HG03432 (cell line): ENCODE data around the gene BCAS1.
"Not testable (repeated sequence)": the region's sequence is repeated elsewhere in the genome, so short reads cannot be mapped to it uniquely, and the experiment has no call there.

Experiments used
- ATAC-seq: cut with Tn5 transposase; IDR thresholded peaks from one replicate; pipeline ENCODE4 v1.9.1; 2021; ENCODE audit warnings: mild to moderate bottlenecking, moderate library complexity; ENCODE audit not compliant: unreplicated experiment

Gene BCAS1

GRCh38 chr20:53994088-53994487, 76.3 kb downstream of the BCAS1 start:
- no peak for ATAC-seq

GRCh38 chr20:53993310-53993709, 77.1 kb downstream of the BCAS1 start:
- no peak for ATAC-seq

GRCh38 chr20:53990768-53991450, 79.5 kb downstream of the BCAS1 start:
- no peak for ATAC-seq

DNA sequence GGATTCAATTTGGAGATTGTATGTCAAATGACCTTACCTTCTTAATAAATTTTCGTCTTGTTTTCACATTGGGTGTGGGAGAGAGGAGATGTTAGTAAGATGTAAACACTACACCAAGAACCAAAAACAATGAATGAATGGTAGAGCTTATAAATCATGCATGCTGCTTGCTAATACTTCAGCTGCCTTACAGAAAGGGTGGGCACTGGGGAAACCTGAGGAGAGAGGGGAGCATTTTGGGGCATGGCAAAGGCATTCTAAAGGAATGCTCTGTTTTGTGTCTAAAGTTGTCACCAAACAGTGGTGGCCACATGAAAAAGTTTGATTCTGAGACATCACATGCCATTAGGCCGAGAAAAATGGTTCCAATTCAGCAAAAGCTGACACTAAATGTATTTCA, 80.4 kb downstream of the BCAS1 start:
- ATAC-seq: no peak

DNA sequence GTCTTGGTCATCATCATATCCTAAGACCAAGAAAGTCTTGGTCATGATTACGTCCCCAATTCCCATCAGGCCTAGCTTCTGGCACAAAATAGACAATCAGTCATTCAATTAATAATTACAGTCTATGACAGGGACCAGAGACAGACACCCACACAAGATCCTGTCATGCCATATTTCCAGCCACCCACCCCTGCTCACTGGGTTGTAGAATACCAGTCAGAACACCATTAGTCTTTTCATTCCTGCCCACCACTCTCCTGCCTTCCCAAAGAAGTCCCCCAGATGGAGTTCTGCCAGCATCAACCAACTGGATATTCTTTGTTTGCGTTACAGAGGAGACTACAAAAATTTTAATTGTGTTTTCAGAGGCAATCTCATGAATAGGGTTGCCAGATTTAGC, 81.0 kb downstream of the BCAS1 start:
- no peak for ATAC-seq

- no peak for ATAC-seq
Measured at GRCh38 chr20:53986037-53986650, 84.2 kb downstream of the BCAS1 start.

GRCh38 chr20:53985150-53985518, 85.3 kb downstream of the BCAS1 start:
- ATAC-seq: no peak

- ATAC-seq: no peak
Measured at GRCh38 chr20:53984356-53985149, 85.8 kb downstream of the BCAS1 start.

DNA sequence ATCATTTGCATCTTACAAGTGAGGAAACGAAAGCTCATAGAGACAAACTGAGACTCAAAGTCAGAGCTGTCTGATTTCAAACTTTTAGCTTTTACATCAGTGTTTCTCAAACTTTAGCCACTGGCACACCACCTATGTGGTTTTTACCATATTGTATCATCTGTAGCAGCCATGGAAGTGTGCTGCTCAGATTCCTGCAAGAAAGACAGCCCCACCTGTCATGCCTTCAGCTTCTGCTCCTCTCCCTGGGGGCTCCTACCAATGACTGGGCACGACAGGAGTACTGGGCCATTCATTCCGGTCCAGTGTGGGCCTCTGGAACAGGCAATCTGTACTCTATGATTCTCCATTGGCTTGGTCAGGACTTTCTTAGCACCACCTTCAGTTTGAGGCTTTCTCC, 87.0 kb downstream of the BCAS1 start:
- ATAC-seq: no peak

DNA sequence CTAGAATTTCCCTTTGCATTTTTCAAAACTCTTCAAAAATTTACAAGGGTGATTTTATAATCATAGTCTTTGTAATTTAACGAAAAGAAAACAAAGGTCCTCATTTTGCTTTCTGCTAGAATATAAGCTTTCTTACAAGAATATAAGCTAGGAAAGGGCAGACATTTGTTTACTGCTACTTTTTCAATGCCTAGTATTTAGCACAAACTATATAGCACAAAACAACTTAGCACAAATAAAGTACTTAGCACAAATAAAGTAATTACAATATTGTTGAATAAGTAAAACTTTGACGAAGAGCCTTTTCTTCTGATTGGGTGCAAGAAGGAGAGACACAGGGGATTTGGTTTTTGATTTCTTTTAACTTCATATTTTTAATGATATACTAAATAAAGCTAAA, 87.8 kb downstream of the BCAS1 start:
- no peak for ATAC-seq

DNA sequence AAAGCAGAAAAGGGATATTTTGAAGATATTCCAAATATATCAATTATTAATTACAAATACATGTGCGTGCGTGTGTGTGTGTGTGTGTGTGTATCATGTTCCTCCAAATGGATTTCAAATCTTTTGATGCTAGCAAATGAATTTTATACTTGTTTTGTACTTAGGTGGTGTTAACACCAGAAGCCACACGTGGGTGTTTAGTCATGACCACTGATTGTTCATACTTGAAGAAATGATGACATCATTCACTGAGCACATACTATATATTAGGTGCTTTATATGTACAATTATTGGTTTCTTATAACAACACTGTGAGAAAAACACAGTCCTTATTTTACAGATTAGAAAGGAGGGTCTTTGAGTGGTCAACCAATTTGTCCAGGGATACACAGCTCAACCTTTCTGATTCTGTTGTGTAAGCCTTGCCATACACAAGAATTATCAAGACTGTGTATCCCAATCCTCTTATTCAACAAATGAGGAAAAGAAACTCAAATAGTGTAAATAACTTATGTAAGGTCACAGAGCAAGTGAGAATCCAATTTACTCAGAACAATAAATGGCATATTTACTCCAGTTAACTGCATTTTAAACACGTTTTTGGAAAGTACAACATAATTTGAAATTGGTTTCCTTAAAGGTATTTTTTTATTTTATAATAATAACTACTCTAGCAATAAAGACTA, 88.5 kb downstream of the BCAS1 start:
- ATAC-seq: no peak

DNA sequence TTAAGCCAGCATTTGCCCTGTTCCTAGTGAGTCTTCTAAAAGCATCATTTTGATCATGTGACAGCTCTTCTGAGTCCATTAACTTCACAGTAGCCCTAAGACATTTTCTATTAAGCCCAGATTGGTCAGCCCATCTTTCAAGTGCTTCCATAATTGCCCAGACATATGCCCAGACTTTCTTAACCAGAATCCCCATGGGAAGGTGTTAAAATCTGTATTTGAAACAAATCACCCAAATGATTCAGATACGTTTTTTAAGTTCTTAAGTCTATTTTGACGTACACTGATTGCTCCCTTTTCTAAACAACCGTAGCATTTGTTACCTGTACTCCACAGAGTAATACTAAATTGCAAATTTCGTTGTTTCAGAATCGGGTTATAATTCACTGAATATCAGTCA, 89.3 kb downstream of the BCAS1 start:
- no peak for ATAC-seq

DNA sequence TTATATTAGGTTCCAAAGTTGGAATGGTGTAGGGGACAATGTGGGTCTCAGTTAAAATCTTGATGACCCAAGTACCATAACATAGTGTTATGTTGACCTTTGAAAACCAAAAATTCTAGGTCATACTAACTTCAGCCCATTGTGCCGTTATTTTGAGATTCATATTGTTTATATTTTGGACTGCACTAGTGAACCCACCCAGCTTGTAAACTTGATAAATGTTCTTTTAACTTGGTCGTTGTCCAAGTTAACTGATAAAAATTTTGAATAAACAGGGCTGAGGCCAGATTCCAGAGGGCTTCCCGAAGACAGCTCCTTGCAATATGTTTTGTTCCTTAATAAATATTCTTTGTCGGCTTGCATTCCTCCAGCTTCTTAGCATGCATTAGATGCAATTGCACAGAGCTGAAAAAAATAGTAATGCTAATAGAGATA, 90.3 kb downstream of the BCAS1 start:
- ATAC-seq: no peak

DNA sequence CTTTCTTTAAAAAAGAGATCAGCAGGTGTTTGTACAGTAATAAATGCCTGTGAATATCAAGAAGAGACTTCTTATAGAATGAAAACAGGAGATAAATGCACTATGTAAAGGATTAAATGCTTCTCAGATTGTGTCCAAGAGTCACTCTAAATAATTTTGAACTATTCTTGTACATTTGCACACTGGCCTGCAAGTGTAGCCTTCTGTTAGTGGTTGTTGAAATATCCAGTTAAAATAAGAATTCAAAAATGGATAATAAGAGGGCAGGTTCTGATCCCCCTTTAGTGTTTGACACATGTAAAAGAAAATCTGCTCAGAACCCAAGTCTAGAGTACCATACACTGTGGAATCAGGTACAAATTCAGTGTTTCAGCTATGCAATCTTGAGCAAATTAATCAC, 91.9 kb downstream of the BCAS1 start:
- ATAC-seq: no peak

DNA sequence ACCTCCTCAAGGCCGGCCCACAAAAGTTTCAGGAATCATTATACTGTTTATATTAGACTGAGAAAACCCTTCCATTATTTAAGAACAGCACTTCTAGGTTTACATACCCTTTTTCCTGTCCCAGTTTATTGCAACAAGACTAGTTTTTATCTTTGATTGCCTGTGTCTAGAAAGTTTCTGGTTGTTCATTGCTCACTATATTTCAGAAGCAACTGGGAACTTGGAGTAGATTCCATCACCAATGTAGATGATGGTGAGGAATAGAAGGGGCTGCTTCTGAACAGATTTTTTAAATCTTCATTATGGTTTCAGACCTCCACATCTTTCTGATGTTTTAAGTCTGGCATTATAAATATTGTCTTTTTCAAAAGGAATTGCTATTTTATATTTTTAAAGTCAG, 93.0 kb downstream of the BCAS1 start:
- no peak for ATAC-seq

DNA sequence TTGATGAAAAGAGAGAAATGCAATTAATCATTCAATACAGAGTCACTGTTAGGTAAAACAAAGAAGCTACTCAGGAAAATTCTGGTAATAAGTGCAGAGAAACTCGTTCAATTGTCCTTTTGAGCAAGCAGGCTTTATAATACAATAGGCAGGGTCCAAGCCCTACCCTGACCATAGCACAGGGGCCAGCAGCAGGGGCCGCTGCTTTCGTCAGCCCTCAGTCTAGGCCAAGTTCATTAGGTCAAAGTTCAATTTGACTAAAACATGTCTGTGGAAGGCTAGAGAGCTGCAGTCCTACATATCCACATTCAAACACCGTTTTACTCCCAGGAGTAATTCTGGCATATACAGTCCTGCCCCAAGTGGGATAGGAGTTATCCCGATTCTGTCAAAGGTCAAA, 94.6 kb downstream of the BCAS1 start:
- no peak for ATAC-seq

GRCh38 chr20:53974785-53975555, 95.4 kb downstream of the BCAS1 start:
- ATAC-seq: no peak

- ATAC-seq: not testable (repeated sequence)
Measured at GRCh38 chr20:53973882-53974281, 96.5 kb downstream of the BCAS1 start.

DNA sequence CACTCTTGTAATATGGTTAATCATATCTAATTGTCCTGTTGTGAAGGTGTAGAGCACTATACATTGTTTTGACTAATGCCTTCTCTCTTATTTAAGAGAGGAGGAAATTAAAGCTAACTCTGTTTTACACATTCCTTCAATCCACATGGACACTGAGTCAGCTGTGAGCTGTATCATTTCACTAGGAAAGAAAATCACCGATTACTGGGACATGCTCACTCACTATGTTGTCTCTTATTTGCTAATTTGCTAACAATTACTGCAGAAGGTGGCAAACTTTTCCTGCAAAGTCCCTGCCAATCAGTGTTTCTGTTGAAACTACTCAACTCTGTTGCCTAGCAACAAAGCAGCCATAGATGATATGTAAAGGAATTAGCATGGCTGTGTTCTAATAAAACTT, 98.2 kb downstream of the BCAS1 start:
- no peak for ATAC-seq

DNA sequence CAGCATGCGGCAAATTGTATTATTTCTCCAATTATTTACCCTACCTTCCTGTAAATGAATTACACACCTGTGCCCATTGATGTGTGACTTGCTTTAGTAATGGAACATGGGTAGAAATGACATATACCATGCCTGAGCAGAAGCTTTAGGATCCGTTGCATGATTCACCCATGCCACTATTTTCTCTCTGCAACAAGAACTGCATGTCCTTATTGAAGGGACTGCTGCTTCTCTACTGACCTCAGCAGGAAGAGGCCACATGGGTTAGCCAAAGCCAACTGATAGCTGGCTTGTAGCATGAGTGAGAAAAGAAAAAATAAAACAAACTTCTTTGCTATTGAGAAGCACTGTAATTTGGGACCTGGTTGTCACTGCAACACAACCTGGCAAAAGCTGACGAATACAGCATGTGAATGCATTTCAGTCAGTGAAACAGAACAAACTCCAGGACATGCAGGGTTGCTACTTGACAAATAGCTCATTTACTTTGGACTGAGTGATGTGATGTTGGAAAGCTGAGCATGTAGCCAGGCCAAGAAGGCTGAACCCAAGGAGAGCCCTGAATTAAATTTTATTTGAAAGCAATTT, 99.2 kb downstream of the BCAS1 start:
- ATAC-seq: no peak
